HEK293 (cell line): Measurements from ENCODE around the gene PSMB9.

Experiments used
- CTCF ChIA-PET: fragments of 350-600 bp; formaldehyde crosslinking; extraction: SDS; loops from one replicate; lab custom pipeline; 2021; ENCODE audit warnings: antibody characterized with exemption; lab: Yijun Ruan, JAX
- POLR2A ChIA-PET: fragments of 300-600 bp; formaldehyde crosslinking; extraction: SDS; loops from one replicate; lab custom pipeline; 2020; ENCODE audit warnings: antibody characterized with exemption, inconsistent platforms; lab: Yijun Ruan, JAX
- H3K27ac ChIP-seq: fragments of 200-500 bp; sonication (Bioruptor generic); 2 replicates; pipeline ENCODE4 v1.5.1; 2014; ENCODE audit warnings: low read depth, low read length, control low read depth, inconsistent platforms; ENCODE audit errors: extremely low read depth
- H3K36me3 ChIP-seq, 2 experiments: fragments of 200-500 bp in 1 of 2; sonication (Bioruptor generic) in 1 of 2; 1 replicate in 1 of 2; 2 replicates in 1 of 2; pipeline ENCODE4 v1.5.1; 2014 to 2017; ENCODE audit warnings: inconsistent platforms in 2 of 2, low read length in 2 of 2; ENCODE audit not compliant: control insufficient read depth in 2 of 2, insufficient read depth in 1 of 2
- H3K4me1 ChIP-seq: fragments of 200-500 bp; sonication (Bioruptor generic); 2 replicates; pipeline ENCODE4 v1.5.1; 2014; ENCODE audit warnings: mild to moderate bottlenecking, low read length, inconsistent platforms; ENCODE audit not compliant: control insufficient read depth, insufficient read depth
- H3K4me3 ChIP-seq: 2 replicates; pipeline ENCODE4 v1.5.1; 2011; ENCODE audit warnings: low read depth, mild to moderate bottlenecking, control low read depth, low read length, moderate library complexity
- H3K9me3 ChIP-seq: fragments of 200-500 bp; sonication (Bioruptor generic); 2 replicates; pipeline ENCODE4 v1.5.1; 2014; ENCODE audit warnings: low read depth, low read length, inconsistent platforms; ENCODE audit not compliant: control insufficient read depth, insufficient read depth
- BCL11A ChIP-seq: fragments of 450-650 bp; formaldehyde crosslinking; IDR thresholded peaks from 2 replicates; pipeline ENCODE4 v1.5.1; 2016; ENCODE audit warnings: low read depth, missing biosample characterization, missing genetic modification characterization
- GLIS2 ChIP-seq: fragments of 450-650 bp; formaldehyde crosslinking; IDR thresholded peaks from 2 replicates; pipeline ENCODE4 v1.5.1; 2016; ENCODE audit warnings: missing biosample characterization, missing genetic modification characterization
- MYNN ChIP-seq: fragments of 450-650 bp; formaldehyde crosslinking; IDR thresholded peaks from 2 replicates; pipeline ENCODE4 v1.5.1; 2016; ENCODE audit warnings: missing biosample characterization, missing genetic modification characterization, borderline replicate concordance
- OSR2 ChIP-seq: fragments of 450-650 bp; formaldehyde crosslinking; IDR thresholded peaks from 2 replicates; pipeline ENCODE4 v1.5.1; 2016; ENCODE audit warnings: missing biosample characterization, missing genetic modification characterization
- SCRT1 ChIP-seq: fragments of 450-650 bp; formaldehyde crosslinking; IDR thresholded peaks from 2 replicates; pipeline ENCODE4 v1.5.1; 2016; ENCODE audit warnings: missing biosample characterization, missing genetic modification characterization, borderline replicate concordance
- SP7 ChIP-seq: fragments of 450-650 bp; formaldehyde crosslinking; IDR thresholded peaks from 2 replicates; pipeline ENCODE4 v1.5.1; 2016; ENCODE audit warnings: missing biosample characterization, missing genetic modification characterization
- ZBTB20 ChIP-seq: fragments of 450-650 bp; formaldehyde crosslinking; IDR thresholded peaks from 2 replicates; pipeline ENCODE4 v1.5.1; 2016; ENCODE audit warnings: missing biosample characterization, missing genetic modification characterization
- ZBTB21 ChIP-seq: fragments of 450-650 bp; formaldehyde crosslinking; IDR thresholded peaks from 2 replicates; pipeline ENCODE4 v1.5.1; 2017; ENCODE audit warnings: missing biosample characterization, missing genetic modification characterization
- ZBTB26 ChIP-seq: fragments of 450-650 bp; formaldehyde crosslinking; optimal IDR thresholded peaks from 2 replicates; pipeline ENCODE3; 2016; ENCODE audit warnings: missing biosample characterization, mild to moderate bottlenecking, missing genetic modification characterization
- ZEB2 ChIP-seq: fragments of 450-650 bp; formaldehyde crosslinking; IDR thresholded peaks from 2 replicates; pipeline ENCODE4 v1.5.1; 2016; ENCODE audit warnings: missing biosample characterization, missing genetic modification characterization
- ZFP41 ChIP-seq: fragments of 450-650 bp; formaldehyde crosslinking; IDR thresholded peaks from 2 replicates; pipeline ENCODE4 v1.5.1; 2016; ENCODE audit warnings: missing biosample characterization, missing genetic modification characterization, borderline replicate concordance
- ZNF112 ChIP-seq: fragments of 450-650 bp; formaldehyde crosslinking; IDR thresholded peaks from 2 replicates; pipeline ENCODE4 v1.5.0; 2017; ENCODE audit warnings: missing biosample characterization, missing genetic modification characterization
- ZNF174 ChIP-seq: fragments of 450-650 bp; formaldehyde crosslinking; IDR thresholded peaks from 2 replicates; pipeline ENCODE4 v1.5.0; 2017; ENCODE audit warnings: missing biosample characterization, mild to moderate bottlenecking, missing genetic modification characterization
- ZNF37A ChIP-seq: fragments of 450-650 bp; IDR thresholded peaks from 2 replicates; pipeline ENCODE4 v1.5.1; 2018; ENCODE audit warnings: missing biosample characterization, missing genetic modification characterization
- ZNF426 ChIP-seq: fragments of 450-650 bp; formaldehyde crosslinking; IDR thresholded peaks from 2 replicates; pipeline ENCODE4 v1.5.1; 2017; ENCODE audit warnings: missing biosample characterization, missing genetic modification characterization, mild to moderate bottlenecking, inconsistent platforms, moderate library complexity
- ZNF514 ChIP-seq: fragments of 450-650 bp; formaldehyde crosslinking; IDR thresholded peaks from 2 replicates; pipeline ENCODE4 v1.5.1; 2016; ENCODE audit warnings: missing biosample characterization, missing genetic modification characterization
- ZNF585B ChIP-seq: fragments of 450-650 bp; formaldehyde crosslinking; IDR thresholded peaks from 2 replicates; pipeline ENCODE4 v1.5.1; 2016; ENCODE audit warnings: missing biosample characterization, missing genetic modification characterization
- ZNF600 ChIP-seq: fragments of 450-650 bp; formaldehyde crosslinking; IDR thresholded peaks from 2 replicates; pipeline ENCODE4 v1.5.1; 2016; ENCODE audit warnings: missing biosample characterization, missing genetic modification characterization
- ZNF624 ChIP-seq: fragments of 450-650 bp; formaldehyde crosslinking; IDR thresholded peaks from 2 replicates; pipeline ENCODE4 v1.5.1; 2017; ENCODE audit warnings: missing biosample characterization, missing genetic modification characterization
- ZNF677 ChIP-seq: fragments of 450-650 bp; IDR thresholded peaks from 2 replicates; pipeline ENCODE4 v1.5.0; 2018; ENCODE audit warnings: missing biosample characterization, mild to moderate bottlenecking, missing genetic modification characterization, moderate library complexity
- ZNF747 ChIP-seq: fragments of 450-650 bp; formaldehyde crosslinking; IDR thresholded peaks from 2 replicates; pipeline ENCODE4 v1.5.1; 2016; ENCODE audit warnings: missing biosample characterization, missing genetic modification characterization
- ZSCAN30 ChIP-seq: fragments of 450-650 bp; IDR thresholded peaks from 2 replicates; pipeline ENCODE4 v1.5.1; 2018; ENCODE audit warnings: missing biosample characterization, mild to moderate bottlenecking, missing genetic modification characterization, moderate library complexity
- ZXDB ChIP-seq: fragments of 450-650 bp; formaldehyde crosslinking; IDR thresholded peaks from 2 replicates; pipeline ENCODE4 v1.5.1; 2016; ENCODE audit warnings: missing biosample characterization, missing genetic modification characterization
- TF ChIP-seq, protein P1 (sequence below): fragments of 450-650 bp; formaldehyde crosslinking; IDR thresholded peaks from 2 replicates; pipeline ENCODE4 v1.5.1; 2016; ENCODE audit warnings: missing biosample characterization, missing genetic modification characterization
- TF ChIP-seq, protein P2 (sequence below): fragments of 450-650 bp; formaldehyde crosslinking; IDR thresholded peaks from 2 replicates; pipeline ENCODE4 v1.5.1; 2016; ENCODE audit warnings: missing biosample characterization, missing genetic modification characterization

The PSMB9 gene

DNA sequence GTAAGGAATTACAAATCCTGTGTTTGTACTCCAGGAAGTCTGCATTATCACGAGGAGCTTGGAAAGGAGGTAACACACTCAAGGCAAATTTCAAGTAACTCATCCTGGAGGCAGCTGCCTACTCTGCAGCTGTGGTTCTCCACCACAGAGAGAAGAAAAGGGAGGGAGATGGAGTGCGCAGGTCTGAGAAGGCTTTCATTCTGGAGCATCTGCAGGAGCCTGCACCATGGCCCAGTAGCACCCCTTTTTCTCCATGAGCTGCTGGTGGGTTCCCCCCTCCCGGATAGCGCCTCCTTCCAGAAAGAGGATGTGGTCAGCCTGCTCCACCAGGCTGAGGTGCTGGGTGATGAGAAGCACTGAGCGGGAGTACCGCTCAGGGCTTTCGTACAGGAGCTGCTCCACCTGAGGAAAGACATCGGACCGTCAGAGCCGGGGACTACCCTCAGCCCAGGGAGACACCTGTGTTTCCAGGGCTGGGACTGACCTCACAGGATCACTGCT, 8.6 kb upstream of the PSMB9 start (continued):
- no peak for TF ChIP-seq ZNF585B
- no peak for TF ChIP-seq ZBTB21
- no peak for TF ChIP-seq ZBTB20 (tag by site-specific recombination)
- TF ChIP-seq ZXDB: no peak

- TF ChIP-seq ZFP41 (tag by site-specific recombination): no peak
- TF ChIP-seq ZXDB: no peak
- no peak for TF ChIP-seq ZNF747 (tag by site-specific recombination)
- no peak for TF ChIP-seq ZNF112 (tag by site-specific recombination)
- CTCF ChIA-PET: interaction anchor here (1.5 to 4.2 kb wide), 4 partner anchors 8 to 87 kb away, joined by 4 to 46 read pairs (median 22); partner anchors contain the start of genes PSMB9, TAP1 and TAP2
- Histone ChIP-seq H3K4me3 (no peak overlapping the region), H3K36me3 (peaks cover 6 to 54% of the 10 kb centered on the region in 2 experiments; a peak in 2 of 3 replicates), H3K4me1 (no peaks in the 10 kb centered on the region), H3K27ac (no peak overlapping the region), H3K9me3 (no peaks in the 10 kb centered on the region)
- POLR2A ChIA-PET: interaction anchor here (1.5 kb wide), 1 partner anchor 125 kb away, joined by 7 read pairs; no protein-coding TSS in a partner anchor
Measured at GRCh38 chr6:32847004-32847403, 7.0 kb upstream of the PSMB9 start.

DNA sequence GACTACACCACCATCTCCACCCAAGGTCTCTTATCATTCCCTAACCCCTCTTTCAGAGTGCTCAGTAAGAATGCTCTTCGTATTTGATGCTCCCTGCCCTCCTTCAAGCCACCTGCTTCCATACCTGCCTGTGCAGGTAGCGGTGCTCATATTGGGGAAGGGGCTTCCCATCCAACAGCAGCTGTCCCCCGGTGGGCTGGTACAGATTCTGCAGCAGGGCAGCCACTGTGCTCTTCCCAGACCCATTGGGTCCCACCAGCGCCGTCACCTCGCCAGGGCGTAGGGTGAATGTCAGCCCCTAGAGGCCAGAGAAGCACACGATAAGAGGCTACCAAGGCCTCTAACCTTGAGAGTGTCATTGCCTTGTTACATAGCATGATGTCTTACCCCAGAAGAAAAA, 6.2 kb upstream of the PSMB9 start:
- POLR2A ChIA-PET: no interaction called here
- peaks cover 6 to 54% of the 10 kb centered on the region in 2 experiments; a peak in 2 of 3 replicates for H3K36me3 ChIP-seq
- H3K4me1 ChIP-seq: no peaks in the 10 kb centered on the region; the same call in 1 of the 2 replicates
- no peaks in the 10 kb centered on the region for H3K9me3 ChIP-seq
- no peak overlapping the region for H3K4me3 ChIP-seq
- H3K27ac ChIP-seq: no peak overlapping the region
- TF ChIP-seq ZSCAN30 (tag by site-specific recombination) (no peak), ZBTB26 (no peak), ZBTB21 (no peak), OSR2 (tag by site-specific recombination) (no peak), ZNF37A (tag by site-specific recombination) (no peak), SP7 (tag by site-specific recombination) (no peak), ZNF174 (no peak), SCRT1 (tag by site-specific recombination) (no peak), ZEB2 (no peak), ZBTB20 (tag by site-specific recombination) (no peak), BCL11A (tag by site-specific recombination) (no peak), ZNF624 (no peak), MYNN (tag by site-specific recombination) (no peak), GLIS2 (tag by site-specific recombination) (no peak)
- TF ChIP-seq, protein P1, sequence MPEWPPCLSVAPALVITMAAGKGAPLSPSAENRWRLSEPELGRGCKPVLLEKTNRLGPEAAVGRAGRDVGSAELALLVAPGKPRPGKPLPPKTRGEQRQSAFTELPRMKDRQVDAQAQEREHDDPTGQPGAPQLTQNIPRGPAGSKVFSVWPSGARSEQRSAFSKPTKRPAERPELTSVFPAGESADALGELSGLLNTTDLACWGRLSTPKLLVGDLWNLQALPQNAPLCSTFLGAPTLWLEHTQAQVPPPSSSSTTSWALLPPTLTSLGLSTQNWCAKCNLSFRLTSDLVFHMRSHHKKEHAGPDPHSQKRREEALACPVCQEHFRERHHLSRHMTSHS (tag by site-specific recombination): no peak
- TF ChIP-seq, all 188 proteins: peak for 0
- CTCF ChIA-PET: interaction anchor here (1.5 kb wide), 1 partner anchor 9 kb away, joined by 9 read pairs; the partner anchor contains the start of gene TAP2

DNA sequence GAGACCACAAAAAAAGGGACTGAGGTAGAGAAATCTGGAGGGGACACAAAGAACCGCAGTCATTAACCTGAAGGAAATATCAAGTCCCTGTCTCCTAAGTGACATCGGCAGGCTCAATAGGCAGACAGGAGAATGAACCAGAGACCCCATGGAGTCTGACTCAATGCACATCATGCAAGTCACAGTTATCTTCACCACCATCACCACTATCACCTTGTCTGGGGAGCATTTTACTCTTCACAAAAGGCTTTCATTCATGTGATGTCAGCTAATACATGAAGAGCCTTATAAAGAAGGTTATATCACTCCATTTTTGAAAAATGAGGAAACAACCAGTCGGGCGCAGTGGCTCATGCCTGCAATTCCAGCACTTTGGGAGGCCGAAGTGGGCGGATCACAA, 4.9 kb upstream of the PSMB9 start:
- Histone ChIP-seq H3K4me1 (no peaks in the 10 kb centered on the region; the same call in 1 of the 2 replicates), H3K9me3 (no peaks in the 10 kb centered on the region), H3K4me3 (no peak overlapping the region), H3K27ac (no peak overlapping the region), H3K36me3 (peaks cover 6 to 54% of the 10 kb centered on the region in 2 experiments; a peak in 2 of 3 replicates)
- ChIA-PET CTCF (interaction anchor here (0.7 to 3.2 kb wide), 2 partner anchors 10 to 1087 kb away, joined by 4 to 29 read pairs; partner anchors contain the start of gene TAP2), POLR2A (interaction anchor here (0.6 kb wide), 1 partner anchor 10 kb away, joined by 4 read pairs; the partner anchor contains the start of gene TAP2)
- TF ChIP-seq ZBTB26: no peak
- TF ChIP-seq BCL11A (tag by site-specific recombination): no peak
- TF ChIP-seq ZNF514 (tag by site-specific recombination): no peak
- TF ChIP-seq ZNF677: no peak
- no peak for TF ChIP-seq ZNF600 (tag by site-specific recombination)
- TF ChIP-seq ZNF426 (tag by site-specific recombination): no peak
- TF ChIP-seq ZNF174: no peak
- TF ChIP-seq, protein P2, sequence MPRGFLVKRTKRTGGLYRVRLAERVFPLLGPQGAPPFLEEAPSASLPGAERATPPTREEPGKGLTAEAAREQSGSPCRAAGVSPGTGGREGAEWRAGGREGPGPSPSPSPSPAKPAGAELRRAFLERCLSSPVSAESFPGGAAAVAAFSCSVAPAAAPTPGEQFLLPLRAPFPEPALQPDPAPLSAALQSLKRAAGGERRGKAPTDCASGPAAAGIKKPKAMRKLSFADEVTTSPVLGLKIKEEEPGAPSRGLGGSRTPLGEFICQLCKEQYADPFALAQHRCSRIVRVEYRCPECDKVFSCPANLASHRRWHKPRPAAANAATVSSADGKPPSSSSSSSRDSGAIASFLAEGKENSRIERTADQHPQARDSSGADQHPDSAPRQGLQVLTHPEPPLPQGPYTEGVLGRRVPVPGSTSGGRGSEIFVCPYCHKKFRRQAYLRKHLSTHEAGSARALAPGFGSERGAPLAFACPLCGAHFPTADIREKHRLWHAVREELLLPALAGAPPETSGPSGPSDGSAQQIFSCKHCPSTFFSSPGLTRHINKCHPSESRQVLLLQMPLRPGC (tag by site-specific recombination): no peak
